Measurements from ENCODE around the gene MCC.
"Not testable (repeated sequence)": the region's sequence is repeated elsewhere in the genome, so short reads cannot be mapped to it uniquely, and the experiment has no call there.

Gene MCC

DNA sequence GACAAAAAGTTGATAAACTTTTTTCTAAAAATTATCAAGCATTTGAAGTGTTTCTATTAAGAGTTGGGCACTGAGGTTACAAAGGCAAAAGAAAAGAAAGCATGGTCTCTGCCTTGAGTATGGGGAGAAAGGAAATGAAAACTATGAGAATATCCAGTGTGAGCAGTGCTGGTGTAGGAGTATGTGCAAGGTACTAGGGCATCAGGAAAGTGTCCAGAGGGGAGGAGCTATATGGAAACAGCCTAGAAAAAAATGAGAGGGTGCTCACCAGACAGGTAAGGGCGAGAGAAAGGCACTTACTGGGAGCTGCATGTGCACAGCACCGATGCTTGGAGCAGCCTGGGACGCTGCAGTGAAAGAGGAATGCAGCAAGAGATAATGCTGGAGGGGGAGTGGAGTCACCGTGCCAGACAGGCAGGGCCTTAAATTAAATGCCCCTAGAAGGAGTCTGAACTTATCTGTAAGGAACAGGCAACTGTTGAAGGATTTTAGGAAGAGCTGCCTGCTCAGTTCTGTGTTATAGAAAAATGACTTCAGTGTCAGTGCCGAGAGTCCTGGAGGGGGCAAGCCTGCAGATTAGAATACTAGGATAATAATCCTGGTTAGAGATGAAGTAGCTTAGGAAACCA lies 14.0 kb downstream of the MCC start:
- Histone ChIP-seq H3K27ac (no peak overlapping the region), H3K9me3 (ENCODE audit: severe bottlenecking) (peaks cover 5% of the 10 kb centered on the region), H3K36me3 (no peaks in the 10 kb centered on the region), H3K4me3 (ENCODE audit: low read depth, low read length) (no peak overlapping the region), H3K27me3 (ENCODE audit: insufficient read depth, low read depth, severe bottlenecking) (no peaks in the 10 kb centered on the region)
- DNase-seq: no peak
- TF ChIP-seq, protein P1, sequence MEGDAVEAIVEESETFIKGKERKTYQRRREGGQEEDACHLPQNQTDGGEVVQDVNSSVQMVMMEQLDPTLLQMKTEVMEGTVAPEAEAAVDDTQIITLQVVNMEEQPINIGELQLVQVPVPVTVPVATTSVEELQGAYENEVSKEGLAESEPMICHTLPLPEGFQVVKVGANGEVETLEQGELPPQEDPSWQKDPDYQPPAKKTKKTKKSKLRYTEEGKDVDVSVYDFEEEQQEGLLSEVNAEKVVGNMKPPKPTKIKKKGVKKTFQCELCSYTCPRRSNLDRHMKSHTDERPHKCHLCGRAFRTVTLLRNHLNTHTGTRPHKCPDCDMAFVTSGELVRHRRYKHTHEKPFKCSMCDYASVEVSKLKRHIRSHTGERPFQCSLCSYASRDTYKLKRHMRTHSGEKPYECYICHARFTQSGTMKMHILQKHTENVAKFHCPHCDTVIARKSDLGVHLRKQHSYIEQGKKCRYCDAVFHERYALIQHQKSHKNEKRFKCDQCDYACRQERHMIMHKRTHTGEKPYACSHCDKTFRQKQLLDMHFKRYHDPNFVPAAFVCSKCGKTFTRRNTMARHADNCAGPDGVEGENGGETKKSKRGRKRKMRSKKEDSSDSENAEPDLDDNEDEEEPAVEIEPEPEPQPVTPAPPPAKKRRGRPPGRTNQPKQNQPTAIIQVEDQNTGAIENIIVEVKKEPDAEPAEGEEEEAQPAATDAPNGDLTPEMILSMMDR (IDR thresholded peaks at IDR 0.05; ENCODE audit: low read depth, low read length): no peak

DNA sequence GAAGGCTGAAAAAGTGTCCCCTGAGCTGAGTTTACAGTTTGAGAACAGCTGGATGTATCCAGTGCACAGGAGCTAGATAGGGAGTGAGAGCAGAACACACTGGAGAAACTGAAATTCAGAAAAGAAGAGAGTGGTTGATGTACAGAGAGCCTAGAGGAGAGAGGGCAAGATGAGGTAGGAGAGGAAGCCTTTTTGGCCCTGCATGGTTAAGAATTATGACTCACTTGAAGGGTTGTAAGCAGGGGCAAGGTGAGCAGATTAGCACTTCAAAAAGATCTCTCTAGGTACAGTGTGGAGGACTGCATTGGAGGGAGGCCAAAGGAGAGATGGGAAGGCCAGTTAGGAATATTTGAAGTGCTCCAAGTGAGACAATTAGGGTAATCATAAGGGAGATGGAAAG lies 25.2 kb downstream of the MCC start:
- Histone ChIP-seq H3K36me3 (no peaks in the 10 kb centered on the region), H3K9me3 (ENCODE audit: severe bottlenecking) (no peaks in the 10 kb centered on the region), H3K4me3 (ENCODE audit: low read depth, low read length) (no peak overlapping the region), H3K27me3 (ENCODE audit: insufficient read depth, low read depth, severe bottlenecking) (no peaks in the 10 kb centered on the region), H3K27ac (no peak overlapping the region)
- DNase-seq: no peak
- TF ChIP-seq, protein P1 (IDR thresholded peaks at IDR 0.05; ENCODE audit: low read depth, low read length): no peak

DNA sequence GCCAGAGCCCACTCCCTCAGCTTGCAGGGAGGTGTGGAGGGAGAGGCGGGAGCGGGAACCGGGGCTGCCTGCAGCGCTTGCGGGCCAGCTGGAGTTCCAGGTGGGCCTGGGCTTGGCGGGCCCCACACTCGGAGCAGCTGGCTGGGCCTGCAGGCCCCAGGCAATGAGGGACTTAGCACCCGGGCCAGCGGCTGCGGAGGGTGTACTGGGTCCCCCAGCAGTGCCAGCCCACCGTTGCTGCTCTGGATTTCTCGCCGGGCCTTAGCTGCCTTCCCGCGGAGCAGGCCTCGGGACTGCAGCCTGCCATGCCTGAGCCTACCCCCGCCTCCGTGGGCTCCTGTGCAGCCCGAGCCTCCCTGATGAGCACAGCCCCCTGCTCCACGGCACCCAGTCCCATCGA lies 31.1 kb downstream of the MCC start:
- not testable (repeated sequence) for DNase-seq; H3K9me3 ChIP-seq (ENCODE audit: severe bottlenecking); H3K4me3 ChIP-seq (ENCODE audit: low read depth, low read length); H3K27ac ChIP-seq; H3K27me3 ChIP-seq (ENCODE audit: insufficient read depth, low read depth, severe bottlenecking); H3K36me3 ChIP-seq

DNA sequence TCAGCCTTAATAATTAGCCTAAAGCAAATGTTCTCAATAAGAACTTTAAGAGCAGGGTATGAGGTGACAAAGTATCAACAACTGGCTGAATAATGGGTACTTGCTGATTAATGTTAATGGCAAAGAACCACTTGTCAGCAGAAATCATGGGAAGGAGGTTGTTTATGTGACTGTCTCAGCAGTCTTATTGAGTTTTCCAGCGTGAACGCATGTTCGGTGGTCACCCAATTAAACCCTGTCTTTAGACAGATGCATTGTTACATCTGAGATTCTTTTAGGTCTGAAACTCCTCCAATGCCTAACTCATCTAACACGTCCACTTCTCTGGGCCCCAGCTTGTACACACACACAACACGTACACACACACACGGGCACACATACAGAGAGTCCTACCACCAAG lies 35.3 kb downstream of the MCC start:
- Histone ChIP-seq H3K4me3 (ENCODE audit: low read depth, low read length) (no peak overlapping the region), H3K27ac (no peak overlapping the region), H3K27me3 (ENCODE audit: insufficient read depth, low read depth, severe bottlenecking) (no peaks in the 10 kb centered on the region), H3K36me3 (no peaks in the 10 kb centered on the region), H3K9me3 (ENCODE audit: severe bottlenecking) (no peaks in the 10 kb centered on the region)
- TF ChIP-seq, protein P1 (IDR thresholded peaks at IDR 0.05; ENCODE audit: low read depth, low read length): no peak
- no peak for DNase-seq

DNA sequence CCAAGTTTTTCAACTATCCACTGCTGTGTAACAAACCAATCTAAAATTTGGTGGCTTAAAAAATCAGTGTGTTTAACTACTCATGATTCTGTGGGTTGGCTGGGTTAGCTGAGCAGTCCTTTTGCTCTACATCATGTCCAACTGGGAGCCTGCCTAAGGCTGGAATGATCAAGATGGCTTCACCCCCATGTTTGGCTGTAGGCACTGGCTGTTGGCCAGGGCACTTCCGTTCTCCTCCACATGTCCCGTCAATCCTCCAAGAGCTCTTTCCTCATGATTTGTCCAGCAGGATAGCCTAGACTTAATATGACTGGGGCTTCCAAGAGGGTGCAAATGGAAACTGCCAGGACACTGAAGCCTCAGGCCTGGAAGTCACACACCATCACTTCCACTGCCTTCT lies 36.5 kb downstream of the MCC start:
- no peaks in the 10 kb centered on the region for H3K9me3 ChIP-seq (ENCODE audit: severe bottlenecking)
- DNase-seq: no peak

DNA sequence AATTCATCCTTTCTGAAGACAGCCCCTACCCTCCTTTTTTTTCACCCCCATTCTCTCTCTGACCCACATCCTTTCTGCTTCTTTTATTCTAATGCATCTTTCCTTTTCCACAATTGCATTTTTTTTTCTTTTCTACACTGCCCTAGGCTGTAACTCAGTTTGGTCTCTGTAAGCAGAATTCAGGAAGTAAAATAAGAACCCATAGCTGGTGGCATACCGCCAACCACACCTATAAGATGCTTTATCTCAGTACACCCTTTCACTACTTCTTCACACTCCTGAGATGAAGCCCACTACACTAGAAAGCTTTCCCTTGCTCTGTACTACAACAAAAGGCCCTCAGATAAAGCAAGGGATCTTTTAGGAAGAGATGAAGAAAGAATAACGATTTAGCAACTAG lies 37.3 kb downstream of the MCC start:
- Histone ChIP-seq H3K9me3 (ENCODE audit: severe bottlenecking) (no peaks in the 10 kb centered on the region), H3K36me3 (no peaks in the 10 kb centered on the region), H3K27me3 (ENCODE audit: insufficient read depth, low read depth, severe bottlenecking) (no peaks in the 10 kb centered on the region), H3K27ac (no peak overlapping the region), H3K4me3 (ENCODE audit: low read depth, low read length) (no peak overlapping the region)
- no peak for DNase-seq
- TF ChIP-seq, protein P1 (IDR thresholded peaks at IDR 0.05; ENCODE audit: low read depth, low read length): no peak

More for the DNA sequence above, 36.5 kb downstream of the MCC start:
- Histone ChIP-seq H3K4me3 (ENCODE audit: low read depth, low read length) (no peak overlapping the region), H3K27me3 (ENCODE audit: insufficient read depth, low read depth, severe bottlenecking) (no peaks in the 10 kb centered on the region), H3K27ac (no peak overlapping the region), H3K36me3 (no peaks in the 10 kb centered on the region)
- TF ChIP-seq, protein P1 (IDR thresholded peaks at IDR 0.05; ENCODE audit: low read depth, low read length): no peak
